B cell (primary cell): ENCODE measurements around the gene ELOB. TPM values are rescaled to one million over a fixed set of nuclear protein-coding genes. Genes with fewer than 3 reads are reported as not detected.

ENCODE experiments used
- ATAC-seq: fragments of 200-7000 bp; cut with Tn5 transposase; one replicate; pipeline ENCODE4 v1.10.0; 2021; ENCODE audit warnings: low read depth, mild to moderate bottlenecking, moderate number of reproducible peaks, moderate library complexity
- CTCF ChIA-PET: fragments of 350-600 bp; sonication (Branson Sonifier 250); formaldehyde crosslinking; loops from one replicate; lab custom pipeline; 2021; ENCODE audit warnings: antibody characterized with exemption, inconsistent platforms; lab: Charles Lee
- POLR2A ChIA-PET: fragments of 350-600 bp; sonication (Branson Sonifier 250); formaldehyde crosslinking; loops from one replicate; lab custom pipeline; 2021; ENCODE audit warnings: antibody characterized with exemption; lab: Charles Lee
- DNase-seq: peaks from one replicate; pipeline ENCODE4 v3.0.0; 2013
- H2AFZ ChIP-seq: 2 replicates; pipeline ENCODE4 v1.6.1; 2012; ENCODE audit warnings: mild to moderate bottlenecking, low read depth, low read length; ENCODE audit not compliant: insufficient read depth, poor library complexity, severe bottlenecking
- H3K27ac ChIP-seq, 2 donors: 1 replicate in 1 of 2; 2 replicates in 1 of 2; pipeline ENCODE4 v1.5.1; 2012 to 2013; ENCODE audit warnings: low read length in 2 of 2, mild to moderate bottlenecking in 2 of 2, moderate library complexity in 1 of 2
- H3K27me3 ChIP-seq, 4 experiments: fragments of 200-600 bp in 1 of 4; sonication (generic) in 1 of 4; replicated peaks in 1 of 4; 1 replicate in 2 of 4; 2 replicates in 2 of 4; pipeline versions ENCODE4 v1.6.1 to v1.7.0; 2013 to 2016; ENCODE audit warnings: low read length in 3 of 4, mild to moderate bottlenecking in 2 of 4, mixed read lengths in 1 of 4, moderate library complexity in 1 of 4; ENCODE audit not compliant: insufficient read depth in 4 of 4, control insufficient read depth in 3 of 4; ENCODE audit errors: control extremely low read depth in 1 of 4
- H3K36me3 ChIP-seq, 2 experiments: replicated peaks in 1 of 2; 1 replicate in 1 of 2; 2 replicates in 1 of 2; pipeline versions ENCODE4 v1.6.1 to v1.7.1; 2013; ENCODE audit warnings: low read length in 1 of 2; ENCODE audit not compliant: insufficient read depth in 2 of 2, control insufficient read depth in 1 of 2; ENCODE audit errors: control extremely low read depth in 1 of 2, extremely low read depth in 1 of 2
- H3K4me1 ChIP-seq, 2 donors: fragments of 200-600 bp in 1 of 2; sonication (generic) in 1 of 2; 1 replicate in 1 of 2; 2 replicates in 1 of 2; pipeline versions ENCODE4 v1.5.1 to v1.6.1; 2013 to 2017; ENCODE audit warnings: low read length in 2 of 2; ENCODE audit not compliant: control insufficient read depth in 2 of 2, insufficient read depth in 2 of 2
- H3K4me2 ChIP-seq: replicated peaks from 2 replicates; pipeline ENCODE3; 2012; ENCODE audit warnings: mild to moderate bottlenecking, low read depth, low read length; ENCODE audit not compliant: poor library complexity, severe bottlenecking
- H3K4me3 ChIP-seq, 5 experiments: fragments of 200-600 bp in 1 of 5; sonication (generic) in 1 of 5; 1 replicate in 3 of 5; 2 replicates in 2 of 5; pipeline versions ENCODE4 v1.5.1 to v1.7.0; 2011 to 2016; ENCODE audit warnings: low read length in 4 of 5, mild to moderate bottlenecking in 4 of 5, low read depth in 2 of 5, control low read depth in 1 of 5, moderate library complexity in 1 of 5; ENCODE audit not compliant: insufficient read depth in 1 of 5; ENCODE audit errors: control extremely low read depth in 1 of 5, extremely low read depth in 1 of 5
- H3K79me2 ChIP-seq: fragments of 200-600 bp; sonication (generic); one replicate; pipeline ENCODE4 v1.6.0; 2016; ENCODE audit warnings: low read length; ENCODE audit not compliant: control insufficient read depth, insufficient read depth
- H3K9ac ChIP-seq: fragments of 200-600 bp; sonication (generic); 2 replicates; pipeline ENCODE4 v1.6.1; 2017; ENCODE audit warnings: mild to moderate bottlenecking, low read length, moderate library complexity
- H3K9me3 ChIP-seq, 3 donors: one replicate each; pipeline versions ENCODE4 v1.6.1 to v1.7.1; 2013; ENCODE audit warnings: low read length in 2 of 3; ENCODE audit not compliant: control insufficient read depth in 2 of 3, insufficient read depth in 1 of 3; ENCODE audit errors: control extremely low read depth in 1 of 3
- H4K20me1 ChIP-seq: 2 replicates; pipeline ENCODE4 v1.6.0; 2012; ENCODE audit warnings: mild to moderate bottlenecking, low read length; ENCODE audit not compliant: insufficient read depth, control insufficient read depth, poor library complexity, severe bottlenecking
- H3K27ac Mint-ChIP-seq: one replicate; pipeline ENCODE4 v1.8.0; 2021; ENCODE audit warnings: mixed read lengths
- H3K27me3 Mint-ChIP-seq: one replicate; pipeline ENCODE4 v1.8.0; 2021; ENCODE audit warnings: mixed read lengths
- H3K4me1 Mint-ChIP-seq: one replicate; pipeline ENCODE4 v1.8.0; 2021; ENCODE audit warnings: mixed read lengths
- H3K4me3 Mint-ChIP-seq: one replicate; pipeline ENCODE4 v1.8.0; 2021; ENCODE audit warnings: mixed read lengths
- H3K9me3 Mint-ChIP-seq: one replicate; pipeline ENCODE4 v1.8.0; 2022; ENCODE audit warnings: mixed read lengths; ENCODE audit not compliant: insufficient read depth
- CTCF ChIP-seq: fragments of 200-600 bp; IDR thresholded peaks from one replicate; pipeline ENCODE4 v1.8.0; 2022; ENCODE audit warnings: antibody characterized with exemption, mild to moderate bottlenecking
- EZH2 ChIP-seq: IDR thresholded peaks from 2 replicates; pipeline ENCODE4 v1.6.1; 2012; ENCODE audit warnings: borderline replicate concordance, low read depth, mild to moderate bottlenecking, moderate library complexity, low read length; ENCODE audit not compliant: insufficient read depth, poor library complexity, severe bottlenecking
- WGBS: methylation state at CpG from one replicate; pipeline ENCODE4 v1.1.5; 2013; ENCODE audit warnings: missing lambda C conversion rate; ENCODE audit not compliant: insufficient coverage; 5-methylcytosine and 5-hydroxymethylcytosine counted together
- intact Hi-C: fragments of 100-400 bp; cut with micrococcal nuclease; formaldehyde crosslinking; loops from one replicate; pipeline ENCODE4 v1.10.0; 2022
- polyA plus RNA-seq: library from polyadenylated mRNA; depleted of rRNA; stranded (reverse); fragments of >200 nt; gene quantifications from 2 replicates; pipeline ENCODE4 v1.2.3, GENCODE V29; 2012
- total RNA-seq, 2 donors: library from RNA; stranded (reverse); fragments of 120-200 nt in 1 of 2; gene quantifications; 1 replicate in 1 of 2; 2 replicates in 1 of 2; pipeline versions ENCODE4 v1.2.3 to v1.2.4, GENCODE V29; 2013 to 2022

ELOB gene
- total and polyA plus RNA-seq, 2 donors (not counting 1 experiment from before 2014, with no cell fraction given): 93.1 to 136 TPM

DNA sequence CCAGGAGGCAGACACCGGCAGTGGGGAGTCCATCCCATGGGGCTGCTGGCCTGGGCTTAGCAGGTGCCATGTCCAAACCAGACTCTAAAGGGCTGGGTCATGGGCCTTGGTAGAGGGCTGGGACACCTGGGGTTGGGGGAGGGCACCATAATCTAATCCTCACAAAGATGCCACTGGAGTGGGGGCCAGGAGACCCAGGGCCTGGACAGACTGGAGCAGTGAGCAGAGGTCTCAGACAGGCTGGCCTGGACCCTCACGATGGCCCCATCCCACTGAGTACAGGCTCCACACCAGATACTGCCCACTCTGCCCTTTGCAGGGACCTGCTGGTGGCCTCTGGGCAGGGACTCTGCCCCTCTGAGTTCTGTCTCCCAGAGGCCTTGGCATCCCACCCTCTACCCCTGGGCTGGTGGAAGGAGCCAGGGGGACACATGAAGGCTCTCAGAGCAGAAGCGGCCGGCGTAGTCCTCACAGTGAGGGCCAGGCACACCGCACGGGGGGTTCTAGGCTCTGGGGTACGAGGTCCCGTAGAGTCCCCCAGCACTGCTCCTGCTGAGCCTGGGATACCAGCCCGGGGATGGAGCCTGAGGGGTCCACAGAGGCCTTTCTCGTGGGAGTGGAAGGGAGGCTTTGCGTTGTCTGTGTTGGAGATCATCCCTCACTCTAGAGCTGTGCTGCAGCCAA, 34.6 kb downstream of the ELOB start:
- H3K4me2 ChIP-seq: no peak overlapping the region
- 94% methylated on average over 11 of the region's 12 CpGs for WGBS
- Mint-ChIP-seq H3K4me1 (no peaks in the 10 kb centered on the region), H3K4me3 (no peak overlapping the region), H3K27ac (no peak overlapping the region), H3K9me3 (no peaks in the 10 kb centered on the region), H3K27me3 (no peaks in the 10 kb centered on the region)
- POLR2A ChIA-PET: no interaction called here
- CTCF ChIA-PET: no interaction called here
- peaks cover 0 to 6% (median 0%) of the 10 kb centered on the region in 4 experiments for H3K27me3 ChIP-seq
- H3K9me3 ChIP-seq: no peaks in the 10 kb centered on the region
- no peak overlapping the region for H2AFZ ChIP-seq
- H3K27ac ChIP-seq: no peak overlapping the region
- no peaks in the 10 kb centered on the region for H4K20me1 ChIP-seq
- intact Hi-C loops: no loop called here
- no peaks in the 10 kb centered on the region for H3K4me1 ChIP-seq
- TF ChIP-seq CTCF (no peak), EZH2 (no peak)
- no peak overlapping the region for H3K9ac ChIP-seq
- no peak for ATAC-seq
- no peaks in the 10 kb centered on the region for H3K79me2 ChIP-seq
- H3K36me3 ChIP-seq: no peaks in the 10 kb centered on the region
- no peak for DNase-seq
- H3K4me3 ChIP-seq: no peak overlapping the region

DNA sequence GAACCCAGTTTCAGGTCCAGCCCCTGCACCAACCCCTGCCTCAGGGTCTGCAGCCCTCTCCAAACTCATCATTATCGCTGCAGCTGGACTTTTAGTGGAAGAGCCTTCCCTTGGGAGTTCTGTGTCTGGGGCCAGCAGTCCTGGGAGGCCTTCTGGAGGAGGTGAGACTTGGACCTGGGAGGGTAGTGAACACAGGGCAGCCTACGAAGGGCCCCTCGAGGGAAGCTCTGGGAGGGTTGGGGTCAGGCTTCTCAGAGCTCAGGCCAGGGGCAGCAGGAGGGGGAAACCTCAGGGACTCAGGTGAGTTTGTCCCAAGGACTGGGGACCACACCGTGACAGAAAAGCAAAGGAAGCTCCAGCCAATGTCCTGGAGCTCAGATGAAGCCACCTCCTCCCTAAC, 35.9 kb downstream of the ELOB start:
- 100% methylated on average over 3 of the region's 4 CpGs for WGBS
- TF ChIP-seq CTCF (no peak), EZH2 (no peak)
- no peaks in the 10 kb centered on the region for H3K9me3 ChIP-seq
- no peaks in the 10 kb centered on the region for H3K4me1 Mint-ChIP-seq
- no peaks in the 10 kb centered on the region for H3K79me2 ChIP-seq
- no peak for DNase-seq
- POLR2A ChIA-PET: no interaction called here
- CTCF ChIA-PET: interaction anchor here (0.6 to 0.7 kb wide), 2 partner anchors 186 to 439 kb away, joined by 3 read pairs; no protein-coding TSS in a partner anchor
- no peaks in the 10 kb centered on the region for H4K20me1 ChIP-seq
- no peak for ATAC-seq
- no peak overlapping the region for H3K4me3 ChIP-seq
- no peak overlapping the region for H3K4me3 Mint-ChIP-seq
- H3K4me2 ChIP-seq: no peak overlapping the region
- no peaks in the 10 kb centered on the region for H3K36me3 ChIP-seq
- no peak overlapping the region for H3K27ac Mint-ChIP-seq
- H3K27me3 ChIP-seq: peaks cover 0 to 6% (median 0%) of the 10 kb centered on the region in 4 experiments
- H3K9me3 Mint-ChIP-seq: no peaks in the 10 kb centered on the region
- H2AFZ ChIP-seq: no peak overlapping the region
- no peak overlapping the region for H3K27ac ChIP-seq
- intact Hi-C loops: no loop called here
- H3K27me3 Mint-ChIP-seq: no peaks in the 10 kb centered on the region
- H3K9ac ChIP-seq: no peak overlapping the region
- no peaks in the 10 kb centered on the region for H3K4me1 ChIP-seq
